CD14-positive monocyte (primary cell): ENCODE data around the gene SPRING1. TPM values are rescaled to one million over a fixed set of nuclear protein-coding genes. Genes with fewer than 3 reads are reported as not detected.

Experiments
- DNase-seq, 3 donors: peaks; one replicate each; pipeline ENCODE4 v3.0.0-alpha.2; 2011 to 2022
- H2AFZ ChIP-seq: 2 replicates; pipeline ENCODE4 v1.6.0; 2012; ENCODE audit warnings: mild to moderate bottlenecking, low read depth, low read length, inconsistent platforms; ENCODE audit not compliant: insufficient read depth, poor library complexity, severe bottlenecking
- H3K27ac ChIP-seq, 2 donors: 1 replicate in 1 of 2; 2 replicates in 1 of 2; pipeline ENCODE4 v1.5.1; 2012 to 2013; ENCODE audit warnings: low read length in 2 of 2, control low read depth in 1 of 2, inconsistent platforms in 1 of 2, low read depth in 1 of 2, mild to moderate bottlenecking in 1 of 2
- H3K27me3 ChIP-seq, 2 donors: one replicate each; pipeline versions ENCODE4 v1.6.0 to v1.6.1; 2011 to 2013; ENCODE audit warnings: low read length in 2 of 2; ENCODE audit not compliant: control insufficient read depth in 2 of 2, insufficient read depth in 2 of 2
- H3K36me3 ChIP-seq, 2 donors: replicated peaks in 1 of 2; 1 replicate in 1 of 2; 2 replicates in 1 of 2; pipeline versions ENCODE4 v1.5.1 to v1.6.1; 2012 to 2013; ENCODE audit warnings: low read length in 2 of 2, control low read depth in 1 of 2, inconsistent platforms in 1 of 2, mild to moderate bottlenecking in 1 of 2; ENCODE audit not compliant: insufficient read depth in 2 of 2, control insufficient read depth in 1 of 2
- H3K4me1 ChIP-seq, 2 donors: 1 replicate in 1 of 2; 2 replicates in 1 of 2; pipeline versions ENCODE4 v1.5.1 to v1.6.1; 2012 to 2013; ENCODE audit warnings: low read length in 2 of 2, control low read depth in 1 of 2, inconsistent platforms in 1 of 2, mild to moderate bottlenecking in 1 of 2, moderate library complexity in 1 of 2; ENCODE audit not compliant: insufficient read depth in 2 of 2, control insufficient read depth in 1 of 2
- H3K4me2 ChIP-seq: replicated peaks from 2 replicates; pipeline ENCODE3; 2012; ENCODE audit warnings: low read length, moderate library complexity, mild to moderate bottlenecking; ENCODE audit not compliant: poor library complexity, severe bottlenecking; ENCODE audit errors: extremely low read depth
- H3K4me3 ChIP-seq, 3 experiments: fragments of 200-600 bp in 1 of 3; sonication (generic) in 1 of 3; replicated peaks in 1 of 3; 1 replicate in 2 of 3; 2 replicates in 1 of 3; pipeline ENCODE4 v1.5.1; 2011 to 2013; ENCODE audit warnings: low read length in 3 of 3, mild to moderate bottlenecking in 3 of 3, control low read depth in 2 of 3, low read depth in 2 of 3, inconsistent platforms in 1 of 3, moderate library complexity in 1 of 3
- H3K79me2 ChIP-seq: 2 replicates; pipeline ENCODE4 v1.6.0; 2012; ENCODE audit warnings: mild to moderate bottlenecking, control low read depth, inconsistent platforms, low read length, moderate library complexity; ENCODE audit not compliant: insufficient read depth
- H3K9ac ChIP-seq: 2 replicates; pipeline ENCODE4 v1.6.0; 2017; ENCODE audit warnings: low read length, mild to moderate bottlenecking; ENCODE audit not compliant: insufficient read depth, poor library complexity, severe bottlenecking
- H3K9me3 ChIP-seq, 2 donors: replicated peaks in 1 of 2; 1 replicate in 1 of 2; 2 replicates in 1 of 2; pipeline versions ENCODE4 v1.5.1 to v1.6.1; 2012 to 2013; ENCODE audit warnings: low read length in 2 of 2, control low read depth in 1 of 2; ENCODE audit not compliant: control insufficient read depth in 1 of 2, insufficient read depth in 1 of 2
- H4K20me1 ChIP-seq: 2 replicates; pipeline ENCODE4 v1.6.0; 2012; ENCODE audit warnings: mild to moderate bottlenecking, low read length, control low read depth, moderate library complexity; ENCODE audit not compliant: insufficient read depth
- H3K27ac Mint-ChIP-seq, 7 donors: one replicate each; pipeline ENCODE4 v1.8.0; 2020; ENCODE audit warnings: mild to moderate bottlenecking in 7 of 7, mixed read lengths in 7 of 7, moderate library complexity in 6 of 7, inconsistent platforms in 2 of 7
- H3K27me3 Mint-ChIP-seq, 3 donors: one replicate each; pipeline ENCODE4 v1.8.0; 2021 to 2022; ENCODE audit warnings: low read depth in 3 of 3, mild to moderate bottlenecking in 3 of 3, mixed read lengths in 3 of 3, moderate library complexity in 3 of 3, inconsistent platforms in 1 of 3
- H3K36me3 Mint-ChIP-seq, 2 donors: one replicate each; pipeline ENCODE4 v1.8.0; 2020; ENCODE audit warnings: mixed read lengths in 2 of 2, inconsistent platforms in 1 of 2, mild to moderate bottlenecking in 1 of 2
- H3K4me1 Mint-ChIP-seq: one replicate; pipeline ENCODE4 v1.8.0; 2020; ENCODE audit warnings: mild to moderate bottlenecking, mixed read lengths
- H3K4me3 Mint-ChIP-seq, 2 donors: one replicate each; pipeline ENCODE4 v1.8.0; 2020; ENCODE audit warnings: mild to moderate bottlenecking in 2 of 2, mixed read lengths in 2 of 2, moderate library complexity in 1 of 2
- H3K9me3 Mint-ChIP-seq, 7 donors: one replicate each; pipeline ENCODE4 v1.8.0; 2020 to 2022; ENCODE audit warnings: mixed read lengths in 7 of 7, mild to moderate bottlenecking in 6 of 7, moderate library complexity in 6 of 7, inconsistent platforms in 2 of 7
- CTCF ChIP-seq: fragments of 200-600 bp; IDR thresholded peaks from one replicate; pipeline ENCODE4 v1.8.0; 2022; ENCODE audit warnings: antibody characterized with exemption, mild to moderate bottlenecking
- WGBS: methylation state at CpG from one replicate; pipeline ENCODE4 v1.1.5; 2013; ENCODE audit warnings: missing lambda C conversion rate; ENCODE audit not compliant: insufficient coverage; 5-methylcytosine and 5-hydroxymethylcytosine counted together
- intact Hi-C, 2 donors: fragments of 100-400 bp; cut with micrococcal nuclease; formaldehyde crosslinking; loops; one replicate each; pipeline versions ENCODE4 v1.15.0 to v1.15.1; 2023
- polyA plus RNA-seq, 3 donors: library from polyadenylated mRNA; depleted of rRNA in 1 of 3; unstranded in 2 of 3; stranded (reverse) in 1 of 3; fragments of 300-500 nt in 2 of 3; fragments of >200 nt in 1 of 3; fragmentation: Illumina TruSeq in 2 of 3; gene quantifications; 1 replicate in 2 of 3; 2 replicates in 1 of 3; pipeline ENCODE4 v1.2.3, GENCODE V29; 2012 to 2021

The SPRING1 gene
- polyA plus RNA-seq, 3 donors: 6.3 to 19.3 (median 15.6) TPM

- Mint-ChIP-seq H3K4me1 (peaks cover 8% of the 10 kb centered on the region), H3K9me3 (no peaks in the 10 kb centered on the region), H3K27ac (no peak overlapping the region), H3K27me3 (peaks cover 15 to 24% (median 20%) of the 10 kb centered on the region in 3 donors), H3K36me3 (peaks cover 47 to 55% of the 10 kb centered on the region in 2 donors), H3K4me3 (no peak overlapping the region)
- TF ChIP-seq CTCF: no peak
- WGBS: 100% methylated on average over 1 of the region's 2 CpGs
- no peaks in the 10 kb centered on the region for H4K20me1 ChIP-seq
- no peak overlapping the region for H3K4me3 ChIP-seq
- H3K9ac ChIP-seq: no peak overlapping the region
- no peak overlapping the region for H2AFZ ChIP-seq
- H3K4me2 ChIP-seq: no peak overlapping the region
- H3K4me1 ChIP-seq: peaks cover 7 to 8% of the 10 kb centered on the region in 2 donors
- H3K79me2 ChIP-seq: no peaks in the 10 kb centered on the region
- intact Hi-C loops: no loop called here
- DNase-seq: no peak
- peaks cover 34 to 55% of the 10 kb centered on the region in 2 donors for H3K36me3 ChIP-seq
- no peaks in the 10 kb centered on the region for H3K9me3 ChIP-seq
- peaks cover 15 to 20% of the 10 kb centered on the region in 2 donors for H3K27me3 ChIP-seq
- no peak overlapping the region for H3K27ac ChIP-seq
Observed at GRCh38 chr12:116713527-116713926, 24.3 kb downstream of the SPRING1 start.

GRCh38 chr12:116712458-116713303 lies 25.2 kb downstream of the SPRING1 start:
- WGBS: 97% methylated on average over 9 of the region's 17 CpGs
- H3K27ac ChIP-seq: no peak overlapping the region
- Mint-ChIP-seq H3K9me3 (no peaks in the 10 kb centered on the region), H3K4me3 (no peak overlapping the region), H3K4me1 (peaks cover 10% of the 10 kb centered on the region), H3K27ac (peak overlapping the region in 1 of 7 donors; percentile 4), H3K27me3 (peaks cover 18 to 25% (median 20%) of the 10 kb centered on the region in 3 donors), H3K36me3 (peaks cover 42 to 50% of the 10 kb centered on the region in 2 donors)
- no peak overlapping the region for H2AFZ ChIP-seq
- H3K4me3 ChIP-seq: no peak overlapping the region
- H3K9ac ChIP-seq: no peak overlapping the region
- no peak for DNase-seq
- H3K9me3 ChIP-seq: no peaks in the 10 kb centered on the region
- no peaks in the 10 kb centered on the region for H4K20me1 ChIP-seq
- H3K4me2 ChIP-seq: no peak overlapping the region
- H3K4me1 ChIP-seq: peaks cover 7 to 8% of the 10 kb centered on the region in 2 donors
- no peak for TF ChIP-seq CTCF
- peaks cover 26 to 47% of the 10 kb centered on the region in 2 donors for H3K36me3 ChIP-seq
- peaks cover 15 to 20% of the 10 kb centered on the region in 2 donors for H3K27me3 ChIP-seq
- no peaks in the 10 kb centered on the region for H3K79me2 ChIP-seq
- intact Hi-C loops: no loop called here
